H9 (cell line): ENCODE measurements around the gene TMEM82. TPM values are rescaled to one million over a fixed set of nuclear protein-coding genes. Genes with fewer than 3 reads are reported as not detected.

ENCODE experiments used
- DNase-seq: peaks from one replicate; pipeline ENCODE4 v3.0.0-alpha.2; 2017
- H2AFZ ChIP-seq: one replicate; pipeline ENCODE4 v1.6.1; 2013; ENCODE audit warnings: mild to moderate bottlenecking, low read length, control low read depth, moderate library complexity
- H2AK5ac ChIP-seq: 2 replicates; pipeline ENCODE4 v1.6.1; 2013; ENCODE audit warnings: low read length, control low read depth, mixed read lengths; ENCODE audit not compliant: insufficient read length
- H2BK120ac ChIP-seq: one replicate; pipeline ENCODE4 v1.6.1; 2013; ENCODE audit warnings: low read depth, mild to moderate bottlenecking, low read length, control low read depth, inconsistent platforms; ENCODE audit not compliant: poor library complexity, severe bottlenecking
- H2BK12ac ChIP-seq: 2 replicates; pipeline ENCODE4 v1.6.1; 2013; ENCODE audit warnings: low read length, control low read depth, mixed read lengths, low read depth; ENCODE audit not compliant: insufficient read length
- H2BK15ac ChIP-seq: 2 replicates; pipeline ENCODE4 v1.6.1; 2013; ENCODE audit warnings: low read depth, low read length, control low read depth
- H2BK20ac ChIP-seq: one replicate; pipeline ENCODE4 v1.6.1; 2013; ENCODE audit warnings: low read depth, mild to moderate bottlenecking, low read length, control low read depth, inconsistent platforms; ENCODE audit not compliant: poor library complexity, severe bottlenecking
- H2BK5ac ChIP-seq: 2 replicates; pipeline ENCODE4 v1.6.1; 2013; ENCODE audit warnings: low read length, control low read depth, mixed read lengths; ENCODE audit not compliant: insufficient read length
- H3K14ac ChIP-seq: 2 replicates; pipeline ENCODE4 v1.6.1; 2013; ENCODE audit warnings: low read length, control low read depth; ENCODE audit not compliant: insufficient read depth
- H3K18ac ChIP-seq: 2 replicates; pipeline ENCODE4 v1.6.1; 2013; ENCODE audit warnings: low read depth, mild to moderate bottlenecking, mixed read lengths, low read length, control low read depth; ENCODE audit not compliant: insufficient read length
- H3K23ac ChIP-seq: 2 replicates; pipeline ENCODE4 v1.6.1; 2013; ENCODE audit warnings: low read length, control low read depth, mixed read lengths, low read depth; ENCODE audit not compliant: insufficient read length
- H3K23me2 ChIP-seq: 2 replicates; pipeline ENCODE4 v1.6.1; 2013; ENCODE audit warnings: low read depth, mild to moderate bottlenecking, mixed read lengths, low read length, control low read depth; ENCODE audit not compliant: insufficient read length, poor library complexity, severe bottlenecking
- H3K27ac ChIP-seq: 2 replicates; pipeline ENCODE4 v1.5.1; 2013; ENCODE audit warnings: low read length, control low read depth, mixed read lengths, low read depth; ENCODE audit not compliant: insufficient read length
- H3K27me3 ChIP-seq: 2 replicates; pipeline ENCODE4 v1.6.1; 2013; ENCODE audit warnings: low read length, control low read depth, inconsistent platforms; ENCODE audit not compliant: insufficient read depth
- H3K4ac ChIP-seq: 2 replicates; pipeline ENCODE4 v1.6.1; 2013; ENCODE audit warnings: low read depth, mild to moderate bottlenecking, control low read depth, inconsistent platforms, low read length, moderate library complexity
- H3K4me1 ChIP-seq: 2 replicates; pipeline ENCODE4 v1.6.1; 2013; ENCODE audit warnings: low read length, control low read depth, inconsistent platforms; ENCODE audit not compliant: insufficient read depth
- H3K4me2 ChIP-seq: 2 replicates; pipeline ENCODE4 v1.6.1; 2013; ENCODE audit warnings: low read length, control low read depth, mixed read lengths; ENCODE audit not compliant: insufficient read length, insufficient read depth
- H3K56ac ChIP-seq: 2 replicates; pipeline ENCODE4 v1.6.1; 2013; ENCODE audit warnings: low read depth, mild to moderate bottlenecking, mixed read lengths, low read length, control low read depth; ENCODE audit not compliant: insufficient read length
- H3K79me1 ChIP-seq: 2 replicates; pipeline ENCODE4 v1.6.1; 2013; ENCODE audit warnings: low read depth, mild to moderate bottlenecking, moderate library complexity, low read length, control low read depth, inconsistent platforms; ENCODE audit not compliant: insufficient read depth, poor library complexity, severe bottlenecking
- H3K79me2 ChIP-seq: 2 replicates; pipeline ENCODE4 v1.6.1; 2013; ENCODE audit warnings: low read length, control low read depth, inconsistent platforms; ENCODE audit not compliant: insufficient read depth
- H3K9ac ChIP-seq: 2 replicates; pipeline ENCODE4 v1.6.1; 2013; ENCODE audit warnings: low read length, control low read depth, mixed read lengths; ENCODE audit not compliant: insufficient read length; ENCODE audit errors: extremely low read depth
- H3K9me3 ChIP-seq: one replicate; pipeline ENCODE4 v1.6.1; 2013; ENCODE audit warnings: low read depth, low read length, inconsistent platforms; ENCODE audit not compliant: control insufficient read depth
- H3T11ph ChIP-seq: one replicate; pipeline ENCODE4 v1.6.1; 2013; ENCODE audit warnings: mild to moderate bottlenecking, low read length, control low read depth, inconsistent platforms
- H4K20me1 ChIP-seq: one replicate; pipeline ENCODE4 v1.6.1; 2013; ENCODE audit not compliant: control insufficient read depth, insufficient read length, insufficient read depth
- H4K5ac ChIP-seq: 2 replicates; pipeline ENCODE4 v1.6.1; 2013; ENCODE audit warnings: low read depth, mild to moderate bottlenecking, mixed read lengths, low read length, control low read depth; ENCODE audit not compliant: insufficient read length
- H4K8ac ChIP-seq: replicated peaks from 2 replicates; pipeline ENCODE4 v1.6.1; 2013; ENCODE audit warnings: low read length, control low read depth, mixed read lengths, low read depth; ENCODE audit not compliant: insufficient read length
- H4K91ac ChIP-seq: 2 replicates; pipeline ENCODE4 v1.6.1; 2013; ENCODE audit warnings: low read depth, mild to moderate bottlenecking, moderate library complexity, mixed read lengths, low read length, control low read depth; ENCODE audit not compliant: insufficient read length
- H3K27ac Mint-ChIP-seq, 3 experiments: 2 replicates in 2 of 3; 3 replicates in 1 of 3; pipeline ENCODE4 v1.8.0; 2020 to 2021; ENCODE audit warnings: mixed read lengths in 3 of 3, mild to moderate bottlenecking in 1 of 3, moderate library complexity in 1 of 3
- H3K27me3 Mint-ChIP-seq: 2 replicates; pipeline ENCODE4 v1.8.0; 2021; ENCODE audit warnings: low read depth, mild to moderate bottlenecking, moderate library complexity, mixed read lengths
- H3K36me3 Mint-ChIP-seq, 3 experiments: 2 replicates in 2 of 3; 3 replicates in 1 of 3; pipeline ENCODE4 v1.8.0; 2020 to 2021; ENCODE audit warnings: low read depth in 3 of 3, mixed read lengths in 3 of 3; ENCODE audit not compliant: insufficient read depth in 1 of 3
- H3K4me1 Mint-ChIP-seq, 2 experiments: 2 replicates each; pipeline ENCODE4 v1.8.0; 2020; ENCODE audit warnings: mixed read lengths in 2 of 2
- H3K4me3 Mint-ChIP-seq, 2 experiments: 2 replicates in 1 of 2; 3 replicates in 1 of 2; pipeline ENCODE4 v1.8.0; 2020 to 2021; ENCODE audit warnings: mild to moderate bottlenecking in 2 of 2, mixed read lengths in 2 of 2, moderate library complexity in 1 of 2
- H3K9me3 Mint-ChIP-seq, 2 experiments: 2 replicates in 1 of 2; 3 replicates in 1 of 2; pipeline ENCODE4 v1.8.0; 2020; ENCODE audit warnings: mild to moderate bottlenecking in 2 of 2, mixed read lengths in 2 of 2, moderate library complexity in 1 of 2
- CTCF ChIP-seq: fragments of 200-600 bp; sonication (generic); conservative IDR thresholded peaks from 3 replicates; pipeline ENCODE4 v1.8.0; 2021; ENCODE audit warnings: antibody characterized with exemption, mild to moderate bottlenecking
- WGBS: extraction: QIAGEN DNeasy Blood & Tissue Kit; methylation state at CpG from one replicate; pipeline ENCODE4 v1.1.7; 2013; ENCODE audit warnings: missing lambda C conversion rate, low lambda C conversion rate, mixed read lengths; ENCODE audit not compliant: insufficient read length; ENCODE audit errors: extremely low coverage; 5-methylcytosine and 5-hydroxymethylcytosine counted together
- total RNA-seq: library from RNA; stranded (reverse); gene quantifications from 2 replicates; pipeline ENCODE4 v1.2.1, GENCODE V29; 2021

Gene TMEM82
- total RNA-seq, 1 experiment from 2014 or later: 1.4 TPM

- Histone ChIP-seq H3K79me1 (no peaks in the 10 kb centered on the region), H4K91ac (no peak overlapping the region), H3K4me1 (no peaks in the 10 kb centered on the region), H2BK15ac (no peak overlapping the region), H2BK12ac (no peak overlapping the region), H4K20me1 (no peaks in the 10 kb centered on the region), H4K5ac (no peak overlapping the region), H3K4me2 (no peak overlapping the region), H2AFZ (no peak overlapping the region), H2BK120ac (no peak overlapping the region), H4K8ac (no peak overlapping the region), H3T11ph (no peak overlapping the region), H2AK5ac (no peak overlapping the region), H2BK5ac (no peak overlapping the region), H3K18ac (no peak overlapping the region), H2BK20ac (no peak overlapping the region), H3K23ac (no peak overlapping the region), H3K14ac (no peak overlapping the region), H3K79me2 (no peaks in the 10 kb centered on the region), H3K27me3 (no peaks in the 10 kb centered on the region), H3K27ac (no peak overlapping the region), H3K56ac (no peak overlapping the region), H3K9me3 (no peaks in the 10 kb centered on the region), H3K4ac (no peak overlapping the region), H3K23me2 (no peaks in the 10 kb centered on the region), H3K9ac (no peak overlapping the region)
- no peak for DNase-seq
- no peak overlapping the region for H3K27ac Mint-ChIP-seq
- H3K27me3 Mint-ChIP-seq: peaks cover 2% of the 10 kb centered on the region; the same call in 1 of the 2 replicates
- WGBS: no CpG with 5 or more reads among the region's 12 CpGs
- no peak overlapping the region for H3K4me3 Mint-ChIP-seq
- no peak for TF ChIP-seq CTCF
- H3K9me3 Mint-ChIP-seq: no peaks in the 10 kb centered on the region
- H3K4me1 Mint-ChIP-seq: peaks cover 5 to 10% of the 10 kb centered on the region in 2 experiments
- peaks cover 6 to 21% (median 20%) of the 10 kb centered on the region in 3 experiments; a peak in 5 of 7 replicates for H3K36me3 Mint-ChIP-seq
These were observed 6.8 kb upstream of the TMEM82 start for GRCh38 chr1:15735304-15736037.
